ENCODE data around the gene ACOT12.
"Not testable (repeated sequence)": the region's sequence is repeated elsewhere in the genome, so short reads cannot be mapped to it uniquely, and the experiment has no call there.

ACOT12 gene

DNA sequence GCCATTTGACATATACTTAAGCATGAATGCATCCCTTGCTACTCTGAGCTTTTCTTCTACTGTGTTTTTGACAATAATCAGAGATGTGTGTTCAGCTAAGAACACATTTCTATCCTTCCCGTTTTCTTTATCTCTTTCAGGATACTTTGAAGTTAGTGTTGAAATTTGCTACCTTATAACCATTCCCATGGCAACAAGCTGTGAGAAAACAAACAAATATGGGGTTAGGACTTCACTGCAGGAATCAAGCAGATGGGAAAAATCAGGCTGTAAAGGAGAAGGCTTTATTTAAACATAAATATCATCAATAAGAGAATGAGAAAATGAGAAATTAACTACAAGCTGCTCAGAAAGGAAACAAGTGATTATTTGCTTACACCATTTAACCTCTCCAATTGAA is 57.4 kb downstream of the ACOT12 start:
- DNase-seq, result no peak

DNA sequence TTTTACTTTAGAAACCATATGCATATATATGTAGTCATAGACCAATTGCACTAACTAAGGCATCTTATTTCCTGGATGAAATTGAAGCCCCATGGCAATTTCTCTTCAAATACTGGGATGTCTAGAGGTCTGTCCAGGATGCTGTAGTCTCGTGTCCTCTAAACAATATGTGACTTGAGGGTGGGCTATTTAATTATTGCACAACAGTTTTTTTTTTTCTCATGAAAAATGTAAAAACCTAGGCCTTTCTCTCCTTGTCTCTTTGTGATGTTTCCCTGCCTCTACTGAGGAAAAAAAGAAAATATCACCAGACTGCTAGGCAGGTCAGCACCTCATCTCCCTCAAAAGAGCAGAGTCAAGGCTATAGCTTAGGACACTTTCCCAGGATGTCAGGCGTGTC is 58.0 kb downstream of the ACOT12 start:
- no peak for DNase-seq

DNA sequence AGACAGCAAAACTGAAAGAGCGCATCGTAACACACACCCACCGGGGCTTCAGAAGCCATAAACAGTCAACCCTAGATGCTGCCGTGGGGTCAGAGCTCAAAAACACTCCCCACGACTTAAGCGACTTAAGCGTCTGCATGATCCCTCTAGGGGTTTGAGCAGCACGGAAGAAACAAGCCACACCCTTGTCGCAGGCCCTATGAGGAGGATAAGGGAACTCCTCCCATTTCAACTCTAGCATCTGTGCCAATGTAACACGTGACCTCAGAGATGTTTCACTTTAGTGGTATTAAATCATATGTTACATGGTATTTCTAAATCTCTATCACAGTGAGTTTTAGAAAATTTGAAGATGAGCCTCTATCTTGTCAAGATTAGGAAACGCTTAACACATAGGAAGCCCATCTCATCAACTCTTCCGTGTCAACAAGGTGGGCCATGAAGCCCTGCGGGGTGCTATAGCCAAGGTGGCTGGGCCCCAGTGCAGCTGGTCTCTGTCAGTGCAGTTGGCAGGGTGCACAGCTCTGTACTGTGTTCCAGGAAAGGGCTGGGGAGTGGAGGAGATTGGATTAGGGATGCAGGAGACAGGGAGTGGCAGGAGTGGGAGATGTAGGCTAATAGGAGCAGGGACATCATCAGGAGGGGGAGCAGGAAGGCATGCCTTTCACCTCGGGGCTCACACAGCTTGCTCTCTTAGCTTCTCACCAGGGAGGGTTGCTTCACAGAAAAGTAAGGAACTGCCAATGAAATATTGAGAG is 59.5 kb downstream of the ACOT12 start:
- no peak for DNase-seq

DNA sequence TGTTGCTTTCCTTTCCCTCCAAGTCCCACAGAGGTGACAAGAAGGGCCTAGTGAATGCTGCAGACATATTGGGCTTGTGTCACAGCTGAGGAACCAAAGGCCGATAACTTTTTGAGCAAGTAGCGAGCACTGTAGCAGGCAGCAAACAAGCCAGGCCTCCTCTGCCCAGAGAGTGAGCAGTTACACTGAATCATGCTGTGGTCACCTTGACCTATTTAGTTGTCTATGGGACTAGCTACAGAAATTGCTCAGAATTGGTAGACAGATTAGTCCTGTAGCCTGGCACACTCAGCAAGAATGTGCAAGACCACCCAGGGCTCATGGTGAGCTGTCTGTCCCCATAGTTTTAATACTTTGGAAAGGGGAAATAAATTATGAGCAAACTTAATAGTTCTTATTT is 67.4 kb downstream of the ACOT12 start:
- no peak for DNase-seq

DNA sequence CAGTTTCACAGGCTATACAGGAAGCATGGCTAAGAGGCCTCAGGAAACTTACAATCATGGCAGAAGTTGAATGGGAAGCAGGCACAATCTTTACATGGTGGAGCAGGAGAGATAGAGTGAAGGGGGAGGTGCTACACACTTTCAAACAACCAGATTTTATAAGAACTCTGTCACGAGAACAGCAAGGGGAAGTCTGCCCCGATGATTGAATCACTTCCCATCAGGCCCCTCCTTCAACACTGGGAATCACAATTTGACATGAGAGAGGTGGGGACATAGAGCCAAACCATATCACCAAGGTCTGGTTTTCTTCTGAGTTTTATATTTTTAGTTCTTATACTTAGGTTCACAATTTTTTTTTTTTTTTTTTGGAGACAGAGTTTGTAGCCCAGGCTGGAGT is 76.4 kb downstream of the ACOT12 start:
- no peak for DNase-seq

DNA sequence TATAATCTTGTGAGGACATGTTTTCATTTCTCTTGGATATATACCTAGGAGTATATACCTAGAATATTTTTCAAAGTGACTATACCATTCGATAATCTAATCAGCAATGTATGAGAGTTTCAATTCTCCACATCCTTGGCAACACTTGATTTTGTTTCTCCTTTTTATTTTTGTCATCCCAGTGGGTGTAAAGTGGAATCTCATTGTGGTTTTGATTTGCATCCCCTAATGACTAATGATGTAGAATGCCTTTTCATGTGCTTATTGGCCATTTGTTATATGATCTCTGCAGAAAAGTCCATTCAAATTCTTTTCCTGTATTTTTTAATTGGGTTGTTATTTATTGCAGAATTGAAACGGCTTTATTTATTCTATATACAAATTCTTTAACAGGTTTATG is 77.4 kb downstream of the ACOT12 start:
- DNase-seq, result no peak

DNA sequence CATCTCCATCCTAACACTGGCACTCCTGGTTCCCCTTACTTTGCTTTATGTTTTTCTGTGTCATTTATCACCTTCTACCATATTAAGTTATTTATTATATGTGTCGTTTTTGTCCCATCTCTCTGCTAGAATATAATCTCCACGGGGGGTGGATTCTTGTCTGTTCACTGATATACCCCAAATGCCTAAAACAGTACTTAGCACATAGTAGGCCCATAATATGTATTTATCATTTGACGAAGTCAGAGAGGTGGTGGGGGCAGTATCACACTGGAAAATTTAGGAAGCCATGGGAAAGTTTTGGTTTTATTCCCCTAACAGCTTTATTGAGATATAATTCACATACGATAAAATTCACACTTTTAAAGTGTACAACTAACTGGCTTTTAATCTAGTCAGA is 78.1 kb downstream of the ACOT12 start:
- DNase-seq, result no peak

DNA sequence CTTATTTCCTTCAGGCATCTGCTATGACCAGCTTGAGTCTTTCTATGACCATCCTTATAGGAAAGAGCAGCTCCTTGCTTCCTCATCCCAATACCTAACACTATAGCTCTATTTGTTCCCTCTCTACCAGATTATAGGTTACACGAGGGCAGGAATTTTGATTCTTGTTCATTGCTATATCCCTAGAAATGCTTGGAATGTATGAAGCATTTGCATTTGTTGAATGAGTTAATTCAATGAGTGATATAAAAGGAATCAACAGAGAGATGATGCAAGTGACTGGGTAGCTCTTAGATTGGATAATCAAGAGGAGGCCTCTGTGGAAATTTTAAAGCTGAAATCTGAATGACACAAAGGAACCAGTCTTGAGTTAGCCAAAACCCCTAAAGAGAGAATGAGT is 78.6 kb downstream of the ACOT12 start:
- no peak for DNase-seq

DNA sequence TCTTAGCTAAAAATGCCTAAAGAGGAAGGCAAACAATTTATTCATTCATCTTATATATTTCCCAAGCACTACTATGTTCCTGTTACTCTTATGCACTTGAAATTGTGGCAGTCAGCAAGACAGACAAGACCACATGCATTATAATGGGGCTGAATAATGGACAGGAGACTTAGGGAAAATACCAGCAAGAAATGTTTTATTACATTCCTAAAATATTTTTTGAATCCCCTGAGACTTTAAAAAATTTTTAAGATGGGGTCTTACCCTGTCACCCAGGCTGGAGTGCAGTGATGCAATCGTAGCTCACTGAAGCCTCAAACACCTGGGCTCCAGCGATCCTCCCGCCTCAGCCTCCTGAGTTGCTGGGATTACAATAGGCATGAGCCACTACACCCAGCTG is 79.4 kb downstream of the ACOT12 start:
- no peak for DNase-seq

DNA sequence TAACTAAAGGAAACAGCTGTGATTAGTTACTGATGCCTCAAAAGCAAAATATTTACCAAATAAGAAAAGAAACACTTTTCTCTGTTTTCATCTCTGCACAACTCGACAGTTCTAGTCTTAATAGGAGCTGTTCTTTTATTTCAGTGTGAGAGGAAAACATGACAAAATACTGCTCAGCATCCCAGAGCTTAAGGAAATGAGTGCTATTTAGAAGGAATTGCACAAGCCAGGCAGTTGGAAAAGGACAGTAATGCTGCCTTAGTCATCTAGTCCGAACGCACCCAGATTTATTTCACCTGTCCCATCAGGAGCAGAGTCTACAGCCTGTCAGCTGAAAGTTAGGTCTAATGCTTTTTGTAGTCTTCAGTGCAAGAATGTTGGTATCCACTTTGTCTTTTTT is 80.2 kb downstream of the ACOT12 start:
- DNase-seq, result no peak

DNA sequence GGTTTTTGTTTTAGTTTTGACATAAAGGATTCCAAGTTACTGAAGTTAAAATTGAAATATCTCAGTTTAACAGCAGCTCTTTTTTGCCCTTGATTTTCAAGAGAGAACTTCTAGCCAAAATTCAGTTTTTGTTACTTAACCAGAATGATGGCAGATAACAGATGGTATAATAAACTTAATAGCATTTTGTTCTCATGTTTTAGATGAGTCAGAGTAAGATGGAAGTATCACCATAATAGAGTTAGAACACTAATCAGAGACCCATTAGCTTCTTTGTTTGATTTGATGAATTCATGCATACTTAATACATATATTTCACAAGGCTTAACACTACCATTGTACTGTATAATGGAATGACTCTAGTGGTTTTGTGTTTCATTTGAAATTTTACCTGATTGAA is 80.7 kb downstream of the ACOT12 start:
- no peak for DNase-seq

DNA sequence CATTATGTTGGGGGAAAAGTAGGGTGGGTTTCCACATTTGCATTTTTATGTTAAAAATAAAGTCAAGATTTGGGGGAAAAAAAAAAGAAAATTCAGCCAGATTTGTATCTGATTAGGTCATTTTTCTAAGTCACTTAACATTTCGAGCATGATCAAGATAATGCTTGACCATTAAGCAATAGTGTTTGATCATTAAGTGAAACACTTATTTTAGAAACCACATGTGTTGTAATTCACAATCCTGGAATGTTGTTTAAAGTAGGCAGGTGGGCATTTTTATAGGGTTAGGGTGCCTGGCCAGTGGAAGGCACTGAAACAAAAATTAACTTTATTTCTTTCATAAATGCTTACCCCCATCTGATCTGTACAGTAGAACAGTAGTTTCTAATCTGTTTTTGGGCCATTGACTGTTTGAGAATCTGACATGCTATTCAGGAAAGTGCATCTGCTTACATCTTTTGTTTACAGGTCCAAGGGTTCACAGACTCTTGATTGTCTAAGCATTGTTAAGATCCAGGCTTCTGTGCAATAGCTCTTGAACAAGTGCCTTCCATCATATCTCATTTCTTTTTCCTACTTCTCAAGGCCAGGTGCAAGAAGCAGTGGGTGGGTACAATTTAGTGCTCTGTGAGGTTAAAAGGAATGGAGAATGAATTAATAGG is 83.4 kb downstream of the ACOT12 start:
- no peak for DNase-seq

DNA sequence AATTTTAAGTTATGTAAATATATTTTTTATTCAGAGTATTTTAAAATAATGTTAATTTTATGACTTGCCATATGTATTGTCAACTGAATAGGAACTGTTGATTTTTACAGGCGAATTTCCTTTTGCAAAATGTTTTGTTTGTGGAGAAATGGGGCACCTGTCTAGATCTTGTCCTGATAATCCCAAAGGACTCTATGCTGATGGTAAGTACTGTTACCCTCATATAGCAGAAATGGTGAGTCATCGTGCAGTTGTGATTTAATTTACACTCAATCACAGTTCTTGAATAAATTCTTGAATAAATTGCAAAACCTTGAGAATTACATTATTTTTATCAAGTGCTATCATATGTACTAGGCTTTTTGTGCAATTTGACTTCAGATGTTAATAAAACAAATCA is 85.1 kb downstream of the ACOT12 start:
- DNase-seq, result no peak

DNA sequence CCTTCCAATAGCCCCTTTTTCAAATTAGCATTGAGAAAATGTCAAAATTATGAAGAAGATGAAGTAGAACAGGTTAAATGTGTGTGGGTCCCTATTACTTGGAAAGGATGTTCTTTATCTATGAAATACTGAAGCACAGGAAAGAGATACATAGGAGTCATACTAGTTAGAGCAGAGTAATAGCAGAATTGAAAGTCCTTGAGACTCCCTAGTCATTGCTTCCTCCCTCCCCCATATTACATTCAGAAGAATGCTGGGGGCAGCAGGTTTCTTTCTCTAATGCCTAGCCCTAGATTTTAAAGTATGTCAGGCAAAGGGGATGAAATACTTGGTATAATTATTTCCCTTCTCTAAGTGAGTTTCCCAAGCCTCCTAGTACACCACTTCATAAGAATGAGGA is 88.1 kb downstream of the ACOT12 start:
- DNase-seq, result no peak

DNA sequence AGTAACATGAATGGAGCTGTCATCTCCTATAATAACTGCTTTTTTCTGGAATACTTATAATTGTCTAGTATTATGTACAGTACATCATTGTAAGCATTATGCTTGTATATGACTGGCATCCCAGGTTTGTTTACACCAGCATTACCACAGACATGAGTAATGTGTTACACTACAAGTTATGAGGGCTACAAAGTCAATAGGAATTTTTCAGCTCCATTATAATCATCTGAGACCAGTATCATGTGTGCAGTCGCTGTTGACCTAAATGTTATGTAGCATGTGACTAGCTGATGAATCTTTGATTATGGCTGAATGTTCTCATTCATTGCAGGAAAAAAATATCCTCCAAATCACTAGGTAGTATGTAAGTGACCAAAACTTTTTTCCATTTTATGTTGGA is 90.4 kb downstream of the ACOT12 start:
- DNase-seq, result no peak

DNA sequence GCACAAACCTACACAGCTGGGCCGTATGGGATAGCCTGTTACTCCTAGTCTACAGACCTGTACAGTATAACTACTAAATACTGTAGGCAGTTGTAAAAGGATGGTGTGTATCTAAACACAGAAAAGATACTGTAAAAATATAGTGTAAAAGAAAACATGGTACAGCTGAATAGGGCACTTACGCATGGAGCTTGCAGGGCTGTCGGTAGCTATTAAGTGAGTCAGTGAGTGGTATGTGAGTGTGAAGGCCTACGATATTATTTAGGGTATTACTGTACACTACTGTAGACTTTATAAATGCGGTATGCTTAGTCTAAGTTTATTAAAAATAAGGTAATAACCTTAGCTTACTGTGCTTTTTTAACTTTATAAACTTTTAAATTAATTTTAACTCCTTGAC is 91.3 kb downstream of the ACOT12 start:
- DNase-seq, result no peak

DNA sequence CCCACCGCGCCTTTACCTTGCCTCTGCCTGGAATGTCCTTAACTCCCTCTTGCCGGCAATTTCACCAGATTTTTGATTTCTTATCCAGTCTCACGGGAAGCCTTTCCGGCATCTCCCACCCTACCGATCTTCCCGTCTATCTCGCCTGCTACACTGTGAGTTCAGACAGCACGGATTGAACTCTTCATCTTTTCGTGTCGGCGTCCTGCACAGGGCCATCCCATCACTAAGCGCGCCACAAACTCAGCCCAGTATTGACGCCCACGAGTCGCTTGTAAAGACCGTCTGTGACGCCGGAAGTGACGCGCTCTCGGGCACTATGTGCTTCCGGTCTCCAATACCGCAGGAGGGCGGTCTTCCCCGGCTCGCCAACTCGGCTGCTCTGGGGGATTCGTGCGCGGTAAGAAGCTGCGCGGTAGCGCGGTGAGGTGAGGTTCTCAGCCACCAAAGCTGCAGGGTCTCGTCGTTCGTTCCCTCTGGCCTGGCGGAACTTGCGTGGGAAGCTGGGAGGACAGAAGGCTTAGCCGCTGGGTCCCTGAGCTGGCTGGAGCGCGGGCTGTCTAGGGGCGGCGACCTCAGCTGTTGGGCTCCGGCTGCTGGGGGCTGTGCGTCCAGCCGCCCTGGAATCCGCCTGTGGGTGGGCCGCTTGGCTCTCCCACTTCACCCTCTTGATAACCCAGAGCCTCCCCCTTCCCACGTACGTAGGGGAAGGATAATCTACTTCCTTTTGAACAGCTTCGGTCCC is 92.5 kb downstream of the ACOT12 start, which contains the start of gene ZCCHC9:
Gene ZCCHC9, plus strand, starts transcription at position 317 of the 745 bp plus-strand sequence. CDS start 3,171 bp downstream, outside the sequence.
- DNase-seq, result peak; percentile 86 to 91

DNA sequence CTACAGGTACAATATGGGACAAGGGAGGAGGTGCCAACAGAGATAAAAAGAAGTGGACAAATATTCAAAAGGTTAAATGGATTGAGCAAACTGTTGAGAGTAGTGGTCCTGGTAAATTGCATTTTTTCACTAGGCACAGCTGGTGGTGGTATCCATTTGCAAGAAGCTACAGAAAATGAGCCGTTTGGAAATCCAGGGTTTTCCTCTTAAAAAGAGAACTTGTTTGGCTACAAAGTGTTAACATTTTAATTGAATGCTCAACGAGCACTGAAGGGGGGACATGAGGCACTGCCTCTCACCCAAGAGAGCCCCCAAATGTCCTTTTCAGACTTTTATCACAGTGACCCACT is 93.0 kb downstream of the ACOT12 start:
- DNase-seq, result no peak

DNA sequence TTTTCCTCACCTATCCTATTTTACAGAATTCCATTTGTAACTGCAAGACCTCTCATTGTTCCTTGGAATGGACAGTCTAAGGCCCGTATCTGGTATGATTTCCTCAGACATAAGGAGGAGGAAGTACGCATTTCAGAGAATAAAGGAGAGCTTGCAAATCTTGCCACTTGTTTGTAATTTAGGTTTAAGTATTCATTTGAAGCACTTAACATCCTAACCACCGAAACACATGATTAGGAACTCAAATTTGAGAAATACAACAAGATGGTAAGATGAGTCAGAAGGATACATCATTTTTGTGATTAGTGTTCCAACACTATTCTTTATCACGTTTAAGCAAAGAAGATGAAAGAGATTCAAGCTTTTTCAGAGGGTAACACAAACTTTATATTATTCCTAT is 96.4 kb downstream of the ACOT12 start:
- DNase-seq, result no peak

DNA sequence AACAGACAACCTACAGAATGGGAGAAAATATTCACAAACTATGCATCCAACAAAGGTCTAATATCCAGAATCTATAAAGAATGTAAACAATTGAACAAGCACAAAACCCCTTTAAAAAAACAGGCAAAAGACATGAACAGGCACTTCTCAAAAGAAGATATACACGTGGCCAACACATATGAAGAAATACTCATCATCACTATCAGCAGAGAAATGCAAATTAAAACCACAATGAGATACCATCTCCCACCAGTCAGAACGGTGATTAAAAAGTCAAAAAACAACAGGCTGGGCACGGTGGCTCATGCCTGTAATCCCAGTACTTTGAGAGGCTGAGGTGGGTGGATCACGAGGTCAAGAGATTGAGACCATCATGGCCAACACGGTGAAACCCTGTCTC is 99.9 kb downstream of the ACOT12 start:
- DNase-seq, result not testable (repeated sequence)

DNA sequence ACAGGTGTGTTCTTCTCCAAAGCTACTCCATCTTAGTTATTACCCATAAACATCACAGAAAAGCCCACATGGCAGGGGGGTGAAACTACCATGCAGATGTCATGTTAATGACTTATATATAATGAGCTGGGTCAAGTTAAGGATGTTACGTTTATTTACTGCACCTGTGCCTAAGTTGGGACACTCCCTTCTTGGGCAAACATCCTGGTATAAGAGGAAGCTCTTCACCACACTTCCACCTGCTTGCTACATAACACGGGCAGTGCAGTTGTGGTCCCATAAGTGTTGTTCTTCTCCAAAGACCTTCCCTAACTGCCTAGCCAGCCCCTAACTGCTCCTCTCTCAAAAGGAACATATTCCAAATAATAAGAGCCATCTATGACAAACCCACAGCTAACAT is 101.8 kb downstream of the ACOT12 start:
- no peak for DNase-seq

DNA sequence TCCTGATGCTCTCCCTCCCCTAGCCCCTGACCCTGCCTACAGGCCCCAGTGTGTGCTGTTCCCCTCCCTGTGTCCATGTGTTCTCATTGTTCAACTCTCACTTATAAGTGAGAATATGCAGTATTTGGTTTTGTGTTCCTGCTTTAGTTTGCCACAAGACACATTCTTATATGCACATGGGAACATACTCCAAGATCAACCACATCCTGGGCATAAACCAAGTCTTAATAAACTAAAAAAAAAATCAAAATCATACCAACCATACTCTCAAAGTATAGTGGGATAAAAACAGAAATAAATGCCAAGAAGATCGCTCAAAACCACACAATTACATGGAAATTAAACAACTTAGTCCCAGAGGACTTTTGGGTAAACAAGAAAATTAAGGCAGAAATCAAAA is 103.8 kb downstream of the ACOT12 start:
- DNase-seq, result no peak

DNA sequence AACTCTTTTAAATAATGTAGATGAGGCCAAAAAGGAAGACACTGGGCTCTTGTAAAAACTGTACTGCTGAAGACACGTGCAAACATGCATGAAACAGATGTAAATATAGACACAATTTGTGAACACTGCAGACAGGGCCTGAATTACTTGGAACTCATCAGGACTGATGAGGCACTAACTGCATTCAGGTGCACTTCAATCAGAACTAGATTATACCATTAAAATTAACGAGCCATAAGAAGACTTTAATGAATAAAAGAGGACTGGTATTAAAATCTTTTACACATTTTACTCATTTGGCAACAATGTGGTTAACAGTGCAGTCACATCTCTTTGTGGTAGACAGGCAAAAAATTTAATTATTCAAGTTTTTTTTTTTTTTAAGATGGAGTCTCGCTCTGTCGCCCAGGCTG is 105.9 kb downstream of the ACOT12 start:
- DNase-seq, result no peak

DNA sequence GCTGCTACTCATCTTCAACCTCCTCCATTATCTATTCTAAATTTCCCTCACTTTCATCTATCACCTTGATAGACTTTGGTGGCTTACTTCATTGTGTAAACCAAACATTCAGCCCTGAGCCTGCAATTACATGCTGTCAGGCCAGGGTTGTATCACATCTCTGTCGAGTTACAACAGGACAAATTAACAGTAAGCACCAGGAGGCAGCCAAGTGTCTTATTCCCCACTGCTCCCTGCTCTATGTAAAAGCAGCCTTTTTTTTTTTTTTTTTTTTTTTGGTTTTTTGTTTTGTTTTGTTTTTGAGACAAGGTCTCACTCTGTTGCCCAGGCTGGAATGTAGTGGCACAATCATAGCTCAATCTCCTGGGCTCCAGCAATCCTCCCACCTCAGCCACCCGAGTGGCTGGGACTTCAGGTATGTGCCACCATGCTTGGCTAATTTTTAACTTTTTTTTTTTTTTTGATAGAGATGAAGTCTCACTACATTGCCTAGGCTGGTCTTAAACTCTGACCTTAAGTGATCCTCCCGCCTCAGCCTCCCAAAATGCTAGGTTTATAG is 107.8 kb downstream of the ACOT12 start:
- no peak for DNase-seq
